HL-60 (cell line): Measurements from ENCODE around the gene PRDX3.

ENCODE experiments used
- POLR2AphosphoS5 ChIP-seq: IDR thresholded peaks from 2 replicates; pipeline ENCODE4 v1.6.1; 2012; ENCODE audit warnings: low read depth
- TF ChIP-seq, protein P1 (sequence below): IDR thresholded peaks from one replicate; pipeline ENCODE4 v1.5.1; 2011; ENCODE audit warnings: low read length, control low read depth, inconsistent platforms; ENCODE audit not compliant: insufficient read depth
- TF ChIP-seq, protein P2 (sequence below): IDR thresholded peaks from 2 replicates; pipeline ENCODE4 v1.6.1; 2012; ENCODE audit warnings: low read depth; ENCODE audit not compliant: insufficient replicate concordance

DNA sequence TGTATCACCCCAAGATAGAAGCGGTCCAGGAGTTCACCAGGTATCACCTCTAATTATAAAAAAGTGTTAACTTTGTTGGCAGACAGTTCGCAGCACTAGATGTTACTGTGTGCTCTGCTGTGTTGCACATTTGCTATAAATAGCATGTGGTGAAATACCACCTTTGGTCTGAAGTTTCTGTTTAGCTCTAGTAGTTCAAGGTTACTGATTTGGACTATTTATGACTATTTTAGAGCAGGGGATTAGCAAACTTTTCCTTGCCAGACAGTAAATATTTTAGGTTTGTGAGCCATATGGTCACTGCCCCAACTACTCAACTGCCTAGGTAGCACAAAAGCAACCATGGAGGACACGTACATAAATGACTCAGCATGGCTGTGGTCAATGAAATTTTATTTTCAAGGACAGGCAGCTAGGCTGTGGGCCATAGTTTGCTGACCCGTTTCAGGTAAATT is 58.2 kb downstream of the PRDX3 start:
- TF ChIP-seq POLR2AphosphoS5, result no peak
- TF ChIP-seq, protein P1, sequence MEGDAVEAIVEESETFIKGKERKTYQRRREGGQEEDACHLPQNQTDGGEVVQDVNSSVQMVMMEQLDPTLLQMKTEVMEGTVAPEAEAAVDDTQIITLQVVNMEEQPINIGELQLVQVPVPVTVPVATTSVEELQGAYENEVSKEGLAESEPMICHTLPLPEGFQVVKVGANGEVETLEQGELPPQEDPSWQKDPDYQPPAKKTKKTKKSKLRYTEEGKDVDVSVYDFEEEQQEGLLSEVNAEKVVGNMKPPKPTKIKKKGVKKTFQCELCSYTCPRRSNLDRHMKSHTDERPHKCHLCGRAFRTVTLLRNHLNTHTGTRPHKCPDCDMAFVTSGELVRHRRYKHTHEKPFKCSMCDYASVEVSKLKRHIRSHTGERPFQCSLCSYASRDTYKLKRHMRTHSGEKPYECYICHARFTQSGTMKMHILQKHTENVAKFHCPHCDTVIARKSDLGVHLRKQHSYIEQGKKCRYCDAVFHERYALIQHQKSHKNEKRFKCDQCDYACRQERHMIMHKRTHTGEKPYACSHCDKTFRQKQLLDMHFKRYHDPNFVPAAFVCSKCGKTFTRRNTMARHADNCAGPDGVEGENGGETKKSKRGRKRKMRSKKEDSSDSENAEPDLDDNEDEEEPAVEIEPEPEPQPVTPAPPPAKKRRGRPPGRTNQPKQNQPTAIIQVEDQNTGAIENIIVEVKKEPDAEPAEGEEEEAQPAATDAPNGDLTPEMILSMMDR, result no peak
- TF ChIP-seq, protein P2, sequence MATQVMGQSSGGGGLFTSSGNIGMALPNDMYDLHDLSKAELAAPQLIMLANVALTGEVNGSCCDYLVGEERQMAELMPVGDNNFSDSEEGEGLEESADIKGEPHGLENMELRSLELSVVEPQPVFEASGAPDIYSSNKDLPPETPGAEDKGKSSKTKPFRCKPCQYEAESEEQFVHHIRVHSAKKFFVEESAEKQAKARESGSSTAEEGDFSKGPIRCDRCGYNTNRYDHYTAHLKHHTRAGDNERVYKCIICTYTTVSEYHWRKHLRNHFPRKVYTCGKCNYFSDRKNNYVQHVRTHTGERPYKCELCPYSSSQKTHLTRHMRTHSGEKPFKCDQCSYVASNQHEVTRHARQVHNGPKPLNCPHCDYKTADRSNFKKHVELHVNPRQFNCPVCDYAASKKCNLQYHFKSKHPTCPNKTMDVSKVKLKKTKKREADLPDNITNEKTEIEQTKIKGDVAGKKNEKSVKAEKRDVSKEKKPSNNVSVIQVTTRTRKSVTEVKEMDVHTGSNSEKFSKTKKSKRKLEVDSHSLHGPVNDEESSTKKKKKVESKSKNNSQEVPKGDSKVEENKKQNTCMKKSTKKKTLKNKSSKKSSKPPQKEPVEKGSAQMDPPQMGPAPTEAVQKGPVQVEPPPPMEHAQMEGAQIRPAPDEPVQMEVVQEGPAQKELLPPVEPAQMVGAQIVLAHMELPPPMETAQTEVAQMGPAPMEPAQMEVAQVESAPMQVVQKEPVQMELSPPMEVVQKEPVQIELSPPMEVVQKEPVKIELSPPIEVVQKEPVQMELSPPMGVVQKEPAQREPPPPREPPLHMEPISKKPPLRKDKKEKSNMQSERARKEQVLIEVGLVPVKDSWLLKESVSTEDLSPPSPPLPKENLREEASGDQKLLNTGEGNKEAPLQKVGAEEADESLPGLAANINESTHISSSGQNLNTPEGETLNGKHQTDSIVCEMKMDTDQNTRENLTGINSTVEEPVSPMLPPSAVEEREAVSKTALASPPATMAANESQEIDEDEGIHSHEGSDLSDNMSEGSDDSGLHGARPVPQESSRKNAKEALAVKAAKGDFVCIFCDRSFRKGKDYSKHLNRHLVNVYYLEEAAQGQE, result no peak
